Lower leg skin (tissue), 4 donors: ENCODE results near the gene PRDM11. TPM values are rescaled to one million over a fixed set of nuclear protein-coding genes. Genes with fewer than 3 reads are reported as not detected.
"Not testable (repeated sequence)": the region's sequence is repeated elsewhere in the genome, so short reads cannot be mapped to it uniquely, and the experiment has no call there.

ENCODE experiments used
- DNase-seq, 2 donors: peaks; one replicate each; pipeline ENCODE4 v3.0.0-alpha.2; 2019; ENCODE audit warnings: low spot score in 2 of 2
- H3K4me3 ChIP-seq: fragments of 200-600 bp; sonication (generic); 2 replicates; pipeline ENCODE4 v1.5.1; 2017; ENCODE audit warnings: mild to moderate bottlenecking, low read depth; ENCODE audit not compliant: poor library complexity, severe bottlenecking
- CTCF ChIP-seq, 3 donors: fragments of 450-650 bp; IDR thresholded peaks; one replicate each; pipeline ENCODE4 v1.5.1; 2016; ENCODE audit warnings: antibody characterized with exemption in 3 of 3, mild to moderate bottlenecking in 3 of 3, moderate library complexity in 2 of 3
- POLR2A ChIP-seq, 2 donors: fragments of 450-650 bp; IDR thresholded peaks; one replicate each; pipeline ENCODE4 v1.6.1; 2016 to 2017; ENCODE audit warnings: antibody characterized with exemption in 2 of 2, mild to moderate bottlenecking in 1 of 2, moderate library complexity in 1 of 2
- WGBS, 2 donors: methylation state at CpG; one replicate each; pipeline ENCODE4 v1.1.5; 2018; 5-methylcytosine and 5-hydroxymethylcytosine counted together
- intact Hi-C: fragments of 100-400 bp; cut with DNase I; formaldehyde crosslinking; loops from one replicate; pipeline ENCODE4 v1.15.0; 2023; ENCODE audit warnings: low total_unique reads
- total RNA-seq, 4 donors: library from RNA; depleted of rRNA; stranded (reverse); fragments of >200 nt; gene quantifications; one replicate each; pipeline ENCODE4 v1.1.0, GENCODE V29; 2016

Gene PRDM11
- total RNA-seq, 4 donors from 2014 or later, result 3.2 to 9.5 (median 6.6) TPM

GRCh38 chr11:45248501-45249011 lies 102.1 kb downstream of the PRDM11 start:
- no peak overlapping the region for H3K4me3 ChIP-seq
- intact Hi-C loops, result no loop called here
- TF ChIP-seq POLR2A (IDR thresholded peaks at IDR 0.05), result no peak
- no peak for TF ChIP-seq CTCF (IDR thresholded peaks at IDR 0.05)
- 78 to 80% methylated on average over 2 of the region's 2 CpGs for WGBS, 2 donors
- DNase-seq, result no peak

- WGBS, 2 donors, result 63 to 84% methylated on average over 1 of the region's 1 CpG
- intact Hi-C loops, DNase-seq, H3K4me3 ChIP-seq: not testable (repeated sequence)
Observed at GRCh38 chr11:45249372-45249771, 102.9 kb downstream of the PRDM11 start.

GRCh38 chr11:45250035-45250718 lies 103.7 kb downstream of the PRDM11 start:
- 54 to 58% methylated on average over 3 of the region's 3 CpGs for WGBS, 2 donors
- TF ChIP-seq CTCF (IDR thresholded peaks at IDR 0.05), result no peak
- no peak for TF ChIP-seq POLR2A (IDR thresholded peaks at IDR 0.05)
- no peak for DNase-seq
- intact Hi-C loops, result no loop called here
- no peak overlapping the region for H3K4me3 ChIP-seq

- no peak overlapping the region for H3K4me3 ChIP-seq
- TF ChIP-seq POLR2A (IDR thresholded peaks at IDR 0.05) (no peak), CTCF (IDR thresholded peaks at IDR 0.05) (no peak)
- intact Hi-C loops, result no loop called here
- WGBS, 2 donors, result 49 to 56% methylated on average over 20 to 22 of the region's 22 CpGs
- no peak for DNase-seq
Observed at GRCh38 chr11:45252134-45252856, 105.9 kb downstream of the PRDM11 start.

- TF ChIP-seq POLR2A (IDR thresholded peaks at IDR 0.05) (no peak), CTCF (IDR thresholded peaks at IDR 0.05) (no peak)
- WGBS, 2 donors, result 38 to 44% methylated on average over 3 of the region's 3 CpGs
- DNase-seq, result no peak
- intact Hi-C loops, result no loop called here
- H3K4me3 ChIP-seq, result no peak overlapping the region
Observed at GRCh38 chr11:45252877-45253276, 106.4 kb downstream of the PRDM11 start.

- intact Hi-C loops, result no loop called here
- H3K4me3 ChIP-seq, result no peak overlapping the region
- 88 to 89% methylated on average over 9 of the region's 9 CpGs for WGBS, 2 donors
- no peak for TF ChIP-seq POLR2A (IDR thresholded peaks at IDR 0.05)
- no peak for TF ChIP-seq CTCF (IDR thresholded peaks at IDR 0.05)
- no peak for DNase-seq
Observed at GRCh38 chr11:45253640-45254039, 107.2 kb downstream of the PRDM11 start.
